ENCODE measurements around the gene ZFPM1.
A peak's percentile ranks its signal among the peaks of the same experiment; 100 is the strongest.

The ZFPM1 gene

GRCh38 chr16:88505405-88506082, 52.5 kb downstream of the ZFPM1 start:
- peak; percentile 9 to 18 for DNase-seq (ENCODE audit: low read depth in 2 of 2)
- TF ChIP-seq CTCF (IDR thresholded peaks at IDR 0.05; ENCODE audit: low read depth, low read length): peak; percentile 41

GRCh38 chr16:88506723-88507122, 53.6 kb downstream of the ZFPM1 start:
- TF ChIP-seq CTCF (IDR thresholded peaks at IDR 0.05; ENCODE audit: low read depth, low read length): no peak
- H3K4me3 ChIP-seq (replicated peaks in 1 of 2; ENCODE audit: low read depth in 2 of 2, low read length in 2 of 2): no peak overlapping the region
- no peak for DNase-seq (ENCODE audit: low read depth in 2 of 2)

More at GRCh38 chr16:88505405-88506082, 52.5 kb downstream of the ZFPM1 start:
- no peak overlapping the region for H3K4me3 ChIP-seq (replicated peaks in 1 of 2; ENCODE audit: low read depth in 2 of 2, low read length in 2 of 2)

DNA sequence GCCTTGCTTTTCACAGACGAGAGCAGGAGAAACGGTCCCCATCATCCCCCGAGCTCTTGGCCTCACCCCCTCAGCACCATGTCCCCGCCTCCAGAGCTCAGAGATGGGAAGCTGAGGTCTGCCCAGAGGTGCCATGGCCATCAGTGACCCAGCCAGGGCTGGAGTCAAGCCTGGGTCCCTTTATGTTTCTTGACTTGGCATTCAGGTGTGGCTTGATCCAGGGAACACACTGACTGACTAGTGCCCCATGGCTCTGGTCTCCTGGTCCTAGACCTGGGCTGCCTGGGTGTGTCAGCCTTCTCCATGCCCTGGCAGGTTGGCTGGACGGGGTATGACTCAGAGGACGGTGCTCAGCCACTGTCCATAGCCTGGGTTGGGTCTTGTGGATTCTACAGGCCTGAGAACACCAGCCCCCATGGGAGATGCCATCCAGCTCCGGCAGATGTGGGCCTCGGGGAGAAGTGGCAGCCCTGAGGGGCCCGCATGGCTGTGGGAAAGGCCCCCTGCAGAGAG, 54.2 kb downstream of the ZFPM1 start:
- H3K4me3 ChIP-seq (replicated peaks in 1 of 2; ENCODE audit: low read depth in 2 of 2, low read length in 2 of 2): no peak overlapping the region
- TF ChIP-seq CTCF (IDR thresholded peaks at IDR 0.05; ENCODE audit: low read depth, low read length): no peak
- no peak for DNase-seq (ENCODE audit: low read depth in 2 of 2)

GRCh38 chr16:88508376-88508867, 55.3 kb downstream of the ZFPM1 start:
- TF ChIP-seq CTCF (IDR thresholded peaks at IDR 0.05; ENCODE audit: low read depth, low read length): no peak
- no peak for DNase-seq (ENCODE audit: low read depth in 2 of 2)
- H3K4me3 ChIP-seq (replicated peaks in 1 of 2; ENCODE audit: low read depth in 2 of 2, low read length in 2 of 2): no peak overlapping the region

DNA sequence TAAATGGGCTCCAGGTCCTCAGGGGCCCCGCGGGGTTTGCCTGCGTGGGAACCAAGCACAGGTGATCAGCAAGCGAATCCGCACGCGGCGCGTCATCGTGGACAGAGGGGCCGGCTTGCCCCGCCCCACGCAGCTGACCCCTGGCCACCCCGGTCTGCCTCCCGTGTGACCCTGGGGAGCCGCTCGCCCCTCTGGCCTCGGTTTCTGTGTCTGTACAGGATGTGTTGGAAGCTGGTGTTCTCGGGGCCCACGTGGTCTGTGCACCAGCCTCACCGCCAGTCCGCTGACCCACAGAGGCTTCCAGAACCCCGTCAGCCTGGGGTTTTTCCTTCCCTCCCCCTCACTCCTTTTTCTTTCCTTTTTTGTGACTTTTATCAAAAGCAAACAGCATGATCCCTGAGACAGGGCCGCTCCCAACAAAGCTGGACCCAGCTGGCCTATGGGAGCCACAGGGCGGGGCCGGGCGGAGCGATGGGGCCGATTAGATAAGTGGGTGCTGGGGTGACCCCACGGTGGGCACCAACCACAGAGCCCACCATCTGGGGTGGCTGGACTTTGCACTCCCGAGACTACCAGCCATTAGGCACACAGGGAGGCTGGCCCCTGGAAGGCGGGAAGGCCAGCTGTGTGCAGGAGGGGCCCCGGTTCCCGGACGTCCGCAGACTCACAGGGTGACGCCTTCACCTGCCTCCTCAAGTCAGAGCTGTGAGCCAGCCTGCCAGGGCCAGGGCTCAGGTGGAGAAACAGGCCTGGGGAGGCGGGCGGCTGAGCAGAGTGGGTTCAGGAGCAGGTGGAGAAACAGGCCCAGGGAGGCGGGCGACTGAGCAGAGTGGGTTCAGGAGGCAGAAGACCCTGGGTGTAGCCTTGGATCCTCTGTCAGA, 56.0 kb downstream of the ZFPM1 start:
- H3K4me3 ChIP-seq (replicated peaks in 1 of 2; ENCODE audit: low read depth in 2 of 2, low read length in 2 of 2): no peak overlapping the region

DNA sequence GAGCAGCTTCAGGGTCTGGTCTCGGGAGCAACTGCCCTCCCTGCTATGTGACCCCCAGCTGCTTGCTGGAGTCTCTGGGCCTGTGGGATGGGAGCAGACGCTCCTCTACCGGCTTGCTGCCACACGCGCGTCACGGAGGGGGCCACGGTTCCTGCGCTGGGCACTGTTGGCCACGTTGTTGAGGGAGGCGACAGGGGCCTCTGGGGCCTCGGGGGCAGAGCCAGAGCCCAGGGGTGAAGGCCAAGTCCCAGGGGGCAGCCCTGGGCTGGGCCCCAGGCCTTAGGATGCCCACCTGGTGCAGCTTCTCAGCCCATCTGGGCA, 56.6 kb downstream of the ZFPM1 start:
- no peak for TF ChIP-seq CTCF (IDR thresholded peaks at IDR 0.05; ENCODE audit: low read depth, low read length)
- DNase-seq (ENCODE audit: low read depth in 2 of 2): no peak
- H3K4me3 ChIP-seq (replicated peaks in 1 of 2; ENCODE audit: low read depth in 2 of 2, low read length in 2 of 2): no peak overlapping the region

More for the DNA sequence above, 56.0 kb downstream of the ZFPM1 start:
- TF ChIP-seq CTCF (IDR thresholded peaks at IDR 0.05; ENCODE audit: low read depth, low read length): no peak
- no peak for DNase-seq (ENCODE audit: low read depth in 2 of 2)
